Immature natural killer cell (primary cell): ENCODE results near the gene HADHB. TPM values are rescaled to one million over a fixed set of nuclear protein-coding genes. Genes with fewer than 3 reads are reported as not detected.
"Not testable (repeated sequence)": the region's sequence is repeated elsewhere in the genome, so short reads cannot be mapped to it uniquely, and the experiment has no call there.

ENCODE experiments used
- DNase-seq, 3 donors: peaks; one replicate each; pipeline ENCODE4 v3.0.0; 2022; ENCODE audit warnings: mixed read lengths in 1 of 3
- H3K27ac Mint-ChIP-seq, 6 donors: one replicate each; pipeline ENCODE4 v1.8.0; 2020; ENCODE audit warnings: mixed read lengths in 6 of 6, mild to moderate bottlenecking in 5 of 6, inconsistent platforms in 4 of 6, moderate library complexity in 3 of 6
- H3K27me3 Mint-ChIP-seq, 3 donors: one replicate each; pipeline ENCODE4 v1.8.0; 2020 to 2021; ENCODE audit warnings: low read depth in 3 of 3, mild to moderate bottlenecking in 3 of 3, mixed read lengths in 3 of 3, moderate library complexity in 3 of 3, inconsistent platforms in 1 of 3
- H3K36me3 Mint-ChIP-seq, 3 donors: one replicate each; pipeline ENCODE4 v1.8.0; 2020; ENCODE audit warnings: mixed read lengths in 3 of 3, inconsistent platforms in 2 of 3, mild to moderate bottlenecking in 2 of 3
- H3K4me1 Mint-ChIP-seq, 2 donors: one replicate each; pipeline ENCODE4 v1.8.0; 2020; ENCODE audit warnings: inconsistent platforms in 2 of 2, mild to moderate bottlenecking in 2 of 2, mixed read lengths in 2 of 2, moderate library complexity in 1 of 2
- H3K4me3 Mint-ChIP-seq, 5 donors: one replicate each; pipeline ENCODE4 v1.8.0; 2020; ENCODE audit warnings: mild to moderate bottlenecking in 5 of 5, mixed read lengths in 5 of 5, inconsistent platforms in 3 of 5, moderate library complexity in 3 of 5
- H3K9me3 Mint-ChIP-seq, 6 donors: one replicate each; pipeline ENCODE4 v1.8.0; 2020; ENCODE audit warnings: mild to moderate bottlenecking in 6 of 6, mixed read lengths in 6 of 6, inconsistent platforms in 4 of 6, moderate library complexity in 3 of 6
- polyA plus RNA-seq, 3 donors: library from polyadenylated mRNA; unstranded; fragments of 300-500 nt; fragmentation: Illumina TruSeq; gene quantifications; one replicate each; pipeline ENCODE4 v1.2.3, GENCODE V29; 2021

The HADHB gene
- polyA plus RNA-seq, 3 donors from 2014 or later = 72.3 to 96.8 (median 74.9) TPM

DNA sequence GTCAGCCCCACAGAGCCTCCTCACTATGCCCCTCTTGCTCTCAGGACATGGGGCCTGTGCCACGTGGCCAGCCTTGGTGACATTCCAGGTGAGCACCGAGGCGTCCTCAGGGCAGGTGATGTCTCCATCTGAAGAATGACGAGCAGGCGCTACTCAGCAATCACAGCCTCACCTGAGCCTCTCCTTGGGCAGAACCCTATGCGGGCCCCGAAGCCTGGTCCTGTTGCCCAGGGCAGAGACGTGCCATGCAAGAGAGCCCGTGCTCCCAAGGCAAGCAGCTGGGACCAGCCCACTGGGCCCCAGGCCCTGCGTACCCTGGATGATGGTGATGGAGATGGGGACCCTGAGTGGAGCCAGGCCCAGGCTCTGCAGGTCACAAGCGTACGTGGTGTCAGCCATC is 68.7 kb downstream of the HADHB start:
- no peak for DNase-seq
- Mint-ChIP-seq H3K9me3 (no peaks in the 10 kb centered on the region), H3K27ac (no peak overlapping the region), H3K36me3 (no peaks in the 10 kb centered on the region), H3K4me1 (no peaks in the 10 kb centered on the region), H3K4me3 (no peak overlapping the region), H3K27me3 (peaks cover 0 to 1% (median 0%) of the 10 kb centered on the region in 3 donors)

DNA sequence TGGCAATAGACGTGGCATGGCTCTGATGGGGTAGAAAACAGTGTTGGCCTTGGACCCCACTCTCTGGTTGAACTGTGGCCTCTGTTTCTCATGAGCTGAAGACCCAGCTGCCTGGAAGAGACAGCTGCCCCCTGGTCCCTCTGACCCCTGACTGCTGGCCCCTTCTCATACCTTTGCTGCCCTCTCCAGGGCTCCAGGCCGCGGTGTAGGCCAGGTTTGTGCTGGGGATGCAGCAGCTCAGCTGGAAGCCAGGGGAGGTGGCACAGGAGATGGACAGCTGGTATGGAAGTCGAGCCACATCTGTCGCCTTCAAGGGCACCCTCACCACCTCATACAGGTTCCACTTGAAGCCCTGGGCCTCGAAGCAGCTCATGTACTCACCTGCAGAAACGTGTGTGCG is 69.5 kb downstream of the HADHB start:
- Mint-ChIP-seq H3K9me3 (no peaks in the 10 kb centered on the region), H3K4me3 (no peak overlapping the region), H3K36me3 (no peaks in the 10 kb centered on the region), H3K27ac (no peak overlapping the region), H3K4me1 (no peaks in the 10 kb centered on the region), H3K27me3 (peaks cover 0 to 1% (median 0%) of the 10 kb centered on the region in 3 donors)
- no peak for DNase-seq

DNA sequence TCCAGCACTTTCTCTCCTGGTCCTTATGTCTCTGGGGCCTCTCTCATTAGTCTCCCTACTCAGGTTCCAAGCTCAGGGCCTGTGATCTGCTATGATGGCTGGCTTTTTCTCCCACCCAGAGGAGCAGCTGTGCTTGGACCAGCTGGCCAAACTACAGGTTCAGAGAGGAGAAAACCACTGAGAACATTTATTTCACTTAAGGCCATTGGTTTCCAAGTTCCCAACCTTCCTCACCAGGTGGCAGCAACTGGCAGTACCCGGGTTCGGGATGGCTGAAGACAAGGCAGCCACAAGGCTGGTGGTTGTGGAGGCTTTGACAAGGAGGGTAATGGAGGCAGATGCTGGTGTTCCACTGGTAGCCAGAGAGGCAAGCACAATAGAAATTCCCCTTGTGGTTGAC is 71.3 kb downstream of the HADHB start:
- Mint-ChIP-seq H3K4me1 (no peaks in the 10 kb centered on the region), H3K27me3 (peaks cover 0 to 1% (median 1%) of the 10 kb centered on the region in 3 donors), H3K36me3 (no peaks in the 10 kb centered on the region)

DNA sequence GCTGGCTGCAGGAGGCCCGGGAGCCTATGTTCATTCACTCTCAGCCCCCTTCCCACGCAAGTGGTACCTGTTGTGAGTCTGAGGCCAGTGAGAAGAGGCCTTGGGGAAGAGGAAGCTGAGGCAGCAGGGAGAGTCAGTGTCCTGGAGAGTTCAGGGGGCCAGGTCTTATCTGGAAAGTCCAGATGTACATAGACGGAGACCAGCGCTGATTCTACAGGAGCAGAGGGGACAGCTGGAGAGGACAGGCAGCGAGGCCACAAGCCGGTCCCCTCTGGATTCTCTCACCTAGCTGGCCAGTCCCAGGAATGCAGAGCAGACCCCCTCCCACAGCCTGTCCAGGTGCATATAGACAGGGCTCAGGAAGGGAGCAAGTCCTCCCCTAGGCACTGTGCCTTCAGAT is 72.1 kb downstream of the HADHB start:
- DNase-seq = no peak
- Mint-ChIP-seq H3K36me3 (no peaks in the 10 kb centered on the region), H3K4me3 (no peak overlapping the region), H3K27me3 (peaks cover 0 to 4% (median 1%) of the 10 kb centered on the region in 3 donors), H3K9me3 (no peaks in the 10 kb centered on the region), H3K27ac (no peak overlapping the region), H3K4me1 (no peaks in the 10 kb centered on the region)

More for the DNA sequence above, 71.3 kb downstream of the HADHB start:
- no peak for DNase-seq
- Mint-ChIP-seq H3K9me3 (no peaks in the 10 kb centered on the region), H3K27ac (no peak overlapping the region), H3K4me3 (no peak overlapping the region)

DNA sequence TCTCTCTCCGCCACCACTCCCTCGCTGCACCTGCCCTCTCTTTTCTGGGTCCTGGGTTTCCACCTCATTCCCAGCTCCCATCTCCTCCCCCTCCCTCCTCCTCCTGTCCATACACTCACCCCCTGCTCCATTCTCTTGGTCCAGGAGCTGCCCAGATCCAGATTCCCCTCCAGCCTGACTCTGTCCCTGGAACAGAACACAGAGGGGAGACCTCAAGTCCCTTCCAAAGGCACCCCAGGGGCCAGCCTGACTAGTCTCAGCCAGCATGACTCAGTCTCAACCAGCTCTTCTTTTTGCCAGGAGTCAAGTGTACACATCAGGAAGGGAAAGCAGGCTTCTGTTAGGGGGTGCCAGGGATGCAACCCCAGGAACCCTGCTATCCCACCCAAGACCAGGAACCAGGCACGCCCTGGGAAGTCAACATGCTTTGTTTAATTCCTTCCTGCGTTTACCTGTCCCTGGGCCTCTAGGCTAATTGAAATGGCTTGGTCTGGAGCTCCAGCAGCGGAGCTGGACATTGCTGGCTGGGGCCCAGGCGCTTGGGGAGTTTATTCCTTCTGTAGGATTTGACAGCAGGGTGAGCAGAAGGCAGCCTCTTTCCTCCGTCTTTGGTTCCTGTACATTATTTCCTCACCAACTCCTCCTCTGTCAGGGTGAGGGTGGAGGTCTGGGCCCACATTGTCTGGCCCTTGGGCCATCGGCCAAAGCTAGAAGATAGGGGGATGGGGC is 72.8 kb downstream of the HADHB start:
- peaks cover 0 to 4% (median 1%) of the 10 kb centered on the region in 3 donors for H3K27me3 Mint-ChIP-seq

DNA sequence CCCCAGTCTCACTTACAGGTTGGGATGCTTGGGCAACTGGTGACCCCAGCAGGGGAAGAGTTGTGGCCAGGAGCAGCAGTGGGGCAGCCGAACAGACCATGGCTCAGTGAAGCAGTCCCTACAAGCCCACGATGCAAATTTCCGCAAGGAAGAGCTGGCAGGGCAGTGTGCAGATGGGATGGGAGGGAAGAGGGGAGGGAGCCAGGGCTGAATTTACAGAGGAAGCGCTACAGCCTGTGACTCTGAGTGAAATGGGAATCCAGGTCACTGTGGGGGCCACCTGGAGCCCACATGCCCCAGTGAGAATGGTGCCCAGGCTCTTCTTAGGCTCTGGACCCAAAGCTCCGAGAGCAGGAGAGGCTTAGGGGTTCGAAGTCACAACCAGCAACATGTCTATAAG is 74.2 kb downstream of the HADHB start:
- H3K36me3 Mint-ChIP-seq = no peaks in the 10 kb centered on the region
- H3K4me3 Mint-ChIP-seq = no peak overlapping the region
- H3K4me1 Mint-ChIP-seq = no peaks in the 10 kb centered on the region
- DNase-seq = no peak
- no peak overlapping the region for H3K27ac Mint-ChIP-seq
- H3K9me3 Mint-ChIP-seq = no peaks in the 10 kb centered on the region
- peaks cover 0 to 4% (median 0%) of the 10 kb centered on the region in 3 donors for H3K27me3 Mint-ChIP-seq

More for the DNA sequence above, 72.8 kb downstream of the HADHB start:
- Mint-ChIP-seq H3K9me3 (no peaks in the 10 kb centered on the region), H3K27ac (no peak overlapping the region), H3K4me3 (no peak overlapping the region), H3K4me1 (no peaks in the 10 kb centered on the region), H3K36me3 (no peaks in the 10 kb centered on the region)
- DNase-seq = no peak

DNA sequence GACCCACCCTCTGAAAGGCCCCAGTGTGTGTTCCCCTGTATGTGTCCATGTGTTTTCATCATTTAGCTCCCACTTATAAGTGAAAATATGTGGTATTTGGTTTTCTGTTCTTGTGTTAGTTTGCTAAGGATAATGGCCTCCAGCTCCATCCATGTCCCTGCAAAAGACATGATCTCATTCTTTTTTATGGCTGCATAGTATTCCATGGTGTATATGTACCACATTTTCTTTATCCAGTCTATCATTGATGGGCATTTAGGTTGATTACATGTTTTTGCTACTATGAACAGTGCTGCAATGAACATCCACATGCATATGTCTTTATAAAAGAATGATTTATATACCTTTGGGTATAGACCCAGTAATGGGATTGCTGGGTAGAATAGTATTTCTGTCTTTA is 79.7 kb downstream of the HADHB start:
- not testable (repeated sequence) for H3K4me3 Mint-ChIP-seq, DNase-seq, H3K4me1 Mint-ChIP-seq, H3K27me3 Mint-ChIP-seq, H3K36me3 Mint-ChIP-seq, H3K9me3 Mint-ChIP-seq, H3K27ac Mint-ChIP-seq

DNA sequence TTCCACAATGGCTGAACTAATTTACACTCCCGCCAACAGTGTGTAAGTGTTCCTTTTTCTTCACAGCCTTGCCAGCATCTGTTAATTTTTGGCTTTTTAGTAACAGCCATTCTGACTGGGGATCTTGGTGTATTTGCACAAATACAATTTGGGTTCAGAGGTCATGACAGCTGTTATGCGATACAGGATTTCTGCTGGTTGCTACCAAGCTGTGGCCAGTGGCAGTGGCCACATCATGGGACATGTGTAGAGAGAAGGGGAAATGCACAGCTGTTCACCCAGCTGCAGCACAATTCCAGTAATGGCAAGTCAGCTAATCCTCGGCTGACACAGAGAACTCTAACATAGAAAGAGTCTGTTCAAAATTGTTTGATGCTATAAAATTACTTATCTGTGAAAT is 80.2 kb downstream of the HADHB start:
- no peaks in the 10 kb centered on the region for H3K9me3 Mint-ChIP-seq
- no peak overlapping the region for H3K4me3 Mint-ChIP-seq
- no peak for DNase-seq
- H3K36me3 Mint-ChIP-seq = no peaks in the 10 kb centered on the region
- H3K27ac Mint-ChIP-seq = no peak overlapping the region
- H3K4me1 Mint-ChIP-seq = peaks cover 3% of the 10 kb centered on the region in 2 donors
- H3K27me3 Mint-ChIP-seq = peaks cover 0 to 4% (median 4%) of the 10 kb centered on the region in 3 donors

DNA sequence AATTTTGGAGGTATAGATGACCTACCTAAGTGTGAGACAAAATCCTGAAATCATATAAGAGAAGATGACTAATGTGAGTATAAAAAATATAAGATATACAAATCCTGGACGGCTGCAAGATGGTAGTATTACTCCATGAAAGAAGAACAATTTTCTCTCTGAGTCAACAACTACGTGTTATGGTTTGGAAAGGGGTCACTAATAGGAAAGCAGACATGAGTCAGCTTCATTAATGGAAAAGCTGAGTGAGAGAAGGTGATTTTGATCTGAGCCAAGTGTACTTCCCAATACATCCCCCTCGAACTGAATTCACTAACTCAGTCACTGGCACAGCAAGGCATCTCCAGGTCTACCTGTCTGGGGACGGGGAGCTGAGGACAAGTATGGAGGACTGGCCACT is 81.1 kb downstream of the HADHB start:
- H3K4me1 Mint-ChIP-seq = peaks cover 8 to 9% of the 10 kb centered on the region in 2 donors
- no peak overlapping the region for H3K27ac Mint-ChIP-seq
- no peak for DNase-seq
- no peak overlapping the region for H3K4me3 Mint-ChIP-seq
- H3K36me3 Mint-ChIP-seq = no peaks in the 10 kb centered on the region
- no peaks in the 10 kb centered on the region for H3K9me3 Mint-ChIP-seq
- peaks cover 0 to 6% (median 4%) of the 10 kb centered on the region in 3 donors for H3K27me3 Mint-ChIP-seq

DNA sequence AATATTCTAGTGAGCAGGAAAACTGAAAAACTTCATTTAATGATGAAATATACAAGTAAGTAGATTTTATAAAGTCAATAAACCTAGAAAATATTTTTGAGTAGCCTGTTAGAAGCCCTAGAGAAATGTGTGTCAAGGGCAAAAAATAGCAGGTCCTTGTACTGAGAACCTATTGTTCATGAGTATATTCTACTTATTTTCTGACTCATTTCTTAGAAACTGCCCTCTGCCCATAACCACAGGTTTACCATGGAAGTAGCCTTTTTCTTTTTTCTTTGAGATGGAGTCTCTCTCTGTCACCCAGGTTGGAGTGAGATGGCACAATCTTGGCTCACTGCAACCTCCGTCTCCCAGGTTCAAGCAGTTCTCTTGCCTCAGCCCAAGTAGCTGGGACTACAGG is 81.8 kb downstream of the HADHB start:
- Mint-ChIP-seq H3K4me1 (peaks cover 8 to 9% of the 10 kb centered on the region in 2 donors), H3K27me3 (peaks cover 0 to 6% (median 0%) of the 10 kb centered on the region in 3 donors), H3K36me3 (no peaks in the 10 kb centered on the region), H3K4me3 (no peak overlapping the region), H3K9me3 (no peaks in the 10 kb centered on the region), H3K27ac (no peak overlapping the region)
- DNase-seq = no peak

DNA sequence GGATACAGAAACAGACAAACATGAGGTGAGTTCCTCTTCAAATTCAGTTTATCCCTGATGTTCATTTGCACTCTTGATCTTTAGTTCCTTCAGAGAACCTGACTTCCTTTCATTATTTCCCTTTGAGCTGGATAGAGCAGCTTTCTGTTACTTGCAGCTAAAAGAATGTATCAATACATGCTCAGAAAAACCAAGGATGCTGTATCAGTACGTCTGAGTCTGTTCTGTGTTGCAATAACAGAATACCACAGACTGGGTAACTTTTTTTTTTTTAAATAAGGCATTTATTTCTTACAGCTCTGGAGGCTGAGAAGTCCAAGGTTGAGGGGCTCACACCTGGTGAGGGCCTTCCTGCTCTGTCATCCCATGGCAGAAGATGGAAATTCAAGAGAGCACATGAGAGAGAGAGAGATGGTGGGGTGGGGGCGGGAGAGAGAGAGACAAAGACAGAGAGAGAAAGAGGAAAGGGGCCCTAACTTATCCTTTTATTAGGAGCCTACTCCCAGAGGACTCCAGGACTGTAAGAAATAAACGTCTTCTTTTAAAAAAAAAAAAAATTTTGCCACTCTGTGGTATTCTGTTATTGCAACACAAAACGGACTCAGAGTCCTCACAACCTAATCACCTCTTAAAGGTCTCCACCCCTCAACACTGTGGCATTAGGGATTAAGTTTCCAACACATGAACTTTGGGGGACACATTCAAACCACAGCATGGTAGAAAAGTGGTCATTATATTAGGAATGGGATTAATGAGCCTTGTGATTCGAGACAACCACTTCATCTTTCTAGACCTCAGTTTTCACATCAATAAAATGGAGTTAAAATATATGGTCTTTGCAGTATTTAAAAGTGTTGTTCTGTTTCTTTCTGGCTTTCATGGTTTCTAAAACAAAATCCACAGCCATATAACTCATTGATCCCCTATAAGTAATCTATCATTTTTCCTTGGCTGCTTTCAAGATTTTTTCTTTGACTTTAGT is 82.8 kb downstream of the HADHB start:
- no peaks in the 10 kb centered on the region for H3K36me3 Mint-ChIP-seq
- peaks cover 0 to 6% (median 0%) of the 10 kb centered on the region in 3 donors for H3K27me3 Mint-ChIP-seq
- no peak overlapping the region for H3K4me3 Mint-ChIP-seq
- H3K27ac Mint-ChIP-seq = no peak overlapping the region
- DNase-seq = no peak
- peaks cover 8 to 9% of the 10 kb centered on the region in 2 donors for H3K4me1 Mint-ChIP-seq
- H3K9me3 Mint-ChIP-seq = no peaks in the 10 kb centered on the region

DNA sequence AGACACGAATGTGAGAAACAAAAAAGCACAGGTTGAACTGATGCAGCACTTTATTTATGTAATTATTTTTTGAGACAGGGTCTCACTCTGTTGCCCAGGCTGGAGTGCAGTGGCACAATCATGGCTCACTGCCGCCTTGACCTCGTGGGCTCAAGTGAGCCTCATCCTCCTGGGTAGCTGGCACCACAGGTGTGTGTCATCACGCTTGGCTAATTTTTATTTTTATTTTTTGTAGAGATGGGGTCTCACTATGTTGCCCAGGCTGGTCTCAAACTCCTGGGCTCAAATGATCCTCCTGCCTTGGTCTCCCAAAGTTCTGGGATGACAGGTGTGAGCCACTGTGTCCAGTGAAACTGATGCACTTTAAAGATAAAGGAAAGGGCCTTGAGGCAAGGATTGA is 84.3 kb downstream of the HADHB start:
- not testable (repeated sequence) for H3K4me1 Mint-ChIP-seq, H3K36me3 Mint-ChIP-seq, H3K27me3 Mint-ChIP-seq, DNase-seq, H3K9me3 Mint-ChIP-seq, H3K27ac Mint-ChIP-seq, H3K4me3 Mint-ChIP-seq

DNA sequence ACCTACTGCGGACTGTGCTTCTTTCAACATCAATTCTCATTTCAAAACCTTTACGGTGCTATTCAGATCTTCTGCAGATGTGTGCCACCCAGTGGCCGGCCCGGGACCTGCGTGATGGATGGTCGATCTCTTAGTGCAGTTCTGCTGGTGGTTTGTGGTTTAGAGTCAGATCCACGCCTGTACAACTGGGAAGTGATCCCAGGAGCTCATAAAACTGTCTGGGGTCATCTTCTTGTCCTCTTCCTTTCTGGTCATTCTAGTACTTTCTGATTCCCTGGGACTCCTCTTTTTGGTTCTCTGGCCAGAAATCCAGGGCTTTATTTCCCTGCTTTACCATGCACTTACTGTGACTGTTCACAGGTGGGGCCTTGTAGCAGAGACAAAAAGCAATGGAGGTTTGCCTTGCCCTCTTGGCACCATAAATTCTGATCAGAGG is 85.4 kb downstream of the HADHB start:
- H3K4me1 Mint-ChIP-seq = peaks cover 8 to 9% of the 10 kb centered on the region in 2 donors
- peaks cover 0 to 6% (median 0%) of the 10 kb centered on the region in 3 donors for H3K27me3 Mint-ChIP-seq
- no peak overlapping the region for H3K4me3 Mint-ChIP-seq
- peak overlapping the region in 1 of 6 donors; percentile 32 for H3K27ac Mint-ChIP-seq
- DNase-seq = peak; percentile 60 to 68 (median 62)
- no peaks in the 10 kb centered on the region for H3K36me3 Mint-ChIP-seq
- H3K9me3 Mint-ChIP-seq = no peaks in the 10 kb centered on the region

DNA sequence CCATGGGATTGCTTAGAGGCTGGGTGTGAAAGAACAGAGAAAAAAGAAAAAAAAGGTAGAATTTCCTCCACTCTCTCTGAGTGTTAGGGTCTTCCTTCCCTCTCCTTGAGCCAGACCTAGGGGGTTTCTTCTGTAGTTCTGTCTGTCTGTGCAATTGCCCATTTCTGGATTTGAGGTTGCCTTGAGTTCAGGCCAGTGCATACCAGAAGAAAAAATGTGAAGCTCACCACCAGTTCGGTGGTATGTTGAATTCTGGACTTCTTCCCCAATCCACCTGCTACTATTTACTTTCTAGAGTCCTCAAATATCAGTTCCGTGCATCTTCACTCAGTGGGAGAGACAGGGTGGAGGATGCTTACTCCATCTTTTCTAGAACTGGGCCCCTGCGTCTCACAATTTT is 85.9 kb downstream of the HADHB start:
- H3K4me1 Mint-ChIP-seq = peaks cover 8 to 9% of the 10 kb centered on the region in 2 donors
- no peak overlapping the region for H3K27ac Mint-ChIP-seq
- peaks cover 0 to 6% (median 0%) of the 10 kb centered on the region in 3 donors for H3K27me3 Mint-ChIP-seq
- H3K9me3 Mint-ChIP-seq = no peaks in the 10 kb centered on the region
- H3K36me3 Mint-ChIP-seq = no peaks in the 10 kb centered on the region
- H3K4me3 Mint-ChIP-seq = no peak overlapping the region
- DNase-seq = no peak
